Measurements from ENCODE around the gene SYT8.

Gene SYT8

DNA sequence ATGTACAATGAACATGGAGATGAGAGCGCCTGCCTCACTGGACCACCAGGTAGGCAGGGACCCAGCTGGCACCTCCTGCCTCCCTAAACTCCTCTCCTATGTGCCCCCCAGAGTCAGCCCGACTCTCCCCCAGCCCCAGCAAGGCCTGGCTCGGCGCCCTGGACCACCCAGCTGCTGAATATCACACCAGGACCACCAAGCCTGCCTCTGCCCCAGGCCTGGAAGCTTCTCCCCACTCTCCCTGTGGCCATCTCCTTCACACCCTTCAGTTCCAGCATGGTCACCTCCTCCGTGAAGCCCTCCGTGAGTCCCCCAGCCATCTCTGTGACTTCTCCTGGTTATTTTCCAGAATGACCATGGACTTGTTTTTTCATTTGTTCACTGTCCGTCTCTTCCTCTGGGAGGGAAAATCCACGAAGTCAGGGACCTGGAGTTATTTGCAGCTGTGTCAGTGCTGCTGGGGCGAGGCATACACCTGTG is 11.7 kb downstream of the SYT8 start:
- no peak for DNase-seq

GRCh38 chr11:1847006-1847735 is 12.4 kb downstream of the SYT8 start:
- DNase-seq: no peak

DNA sequence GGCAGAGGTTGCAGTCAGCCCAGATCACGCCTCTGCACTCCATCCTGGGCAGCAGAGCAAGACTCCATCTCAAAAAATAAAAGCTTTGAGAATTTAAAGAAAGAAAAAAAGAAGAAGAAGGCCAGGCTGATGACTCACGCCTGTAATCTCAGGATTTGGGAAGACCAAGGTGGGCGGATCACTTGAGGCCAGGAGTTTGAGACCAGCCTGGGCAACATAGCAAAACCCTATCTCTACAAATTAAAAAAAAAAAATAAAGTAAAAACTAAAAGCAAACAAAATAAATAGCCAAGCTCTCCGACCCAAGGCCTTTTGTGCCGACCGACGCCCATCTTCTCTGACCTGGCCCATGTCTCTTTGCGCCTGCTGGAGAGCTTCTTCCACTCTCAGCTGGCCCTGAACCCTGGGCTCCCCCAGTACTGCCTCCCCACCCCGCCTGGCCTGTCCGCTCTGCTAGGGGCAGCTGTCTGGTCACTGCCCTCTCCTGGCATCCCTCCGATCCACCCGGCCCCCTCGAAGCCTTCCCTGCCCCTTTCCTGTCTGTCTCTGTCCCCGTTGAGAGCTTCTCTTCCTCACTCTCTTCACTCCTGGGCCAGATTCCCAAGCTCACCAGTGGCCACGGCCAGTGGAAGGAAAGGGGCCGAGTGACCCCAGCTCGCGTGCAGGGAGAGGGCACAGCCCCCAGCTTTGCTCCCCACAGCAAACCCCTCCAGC is 13.3 kb downstream of the SYT8 start:
- no peak for DNase-seq

DNA sequence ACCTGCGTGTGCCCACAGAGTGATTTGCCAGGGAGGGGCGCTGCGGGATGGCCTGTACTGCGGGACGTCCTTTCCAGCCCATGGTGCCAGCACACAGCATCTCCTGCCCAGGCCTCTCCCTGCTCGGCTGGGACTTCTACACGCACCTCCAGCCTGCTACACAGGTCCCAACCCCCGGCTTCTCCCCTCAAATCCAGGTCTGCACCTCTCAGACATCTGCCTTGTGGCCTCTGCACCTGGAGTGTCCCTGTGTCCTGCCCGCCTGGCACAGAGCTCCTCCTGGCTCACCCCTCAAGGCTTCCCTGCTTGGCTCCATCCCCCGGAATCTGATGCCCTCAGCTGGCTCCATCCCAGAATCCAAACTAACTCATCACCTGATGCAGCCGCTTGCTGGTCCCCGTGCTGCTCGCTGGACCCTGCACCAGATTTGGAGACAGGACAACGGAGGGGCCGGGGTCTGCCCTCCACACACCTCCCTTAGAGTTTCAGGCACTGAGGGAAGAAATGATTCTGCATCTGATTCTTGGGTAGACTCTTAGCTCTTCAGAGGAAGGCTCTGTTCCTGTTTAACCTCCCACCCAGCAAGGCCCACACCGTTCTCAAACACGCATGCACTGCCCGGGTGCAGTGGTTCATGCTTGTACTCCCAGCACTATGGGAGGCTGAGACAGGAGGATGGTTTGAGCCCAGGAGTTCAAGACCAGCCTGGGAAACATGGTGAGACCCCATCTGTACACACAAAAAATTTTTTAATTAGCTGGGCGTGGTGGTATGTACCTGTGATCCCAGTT is 14.0 kb downstream of the SYT8 start:
- no peak for DNase-seq

GRCh38 chr11:1851468-1852180 is 16.8 kb downstream of the SYT8 start:
- no peak for DNase-seq

GRCh38 chr11:1852271-1852876 is 17.6 kb downstream of the SYT8 start:
- DNase-seq: no peak

- DNase-seq: no peak
Observed at GRCh38 chr11:1852877-1853276, 18.1 kb downstream of the SYT8 start, which contains the start of gene LSP1. LSP1 (plus strand) TSS chr11:1853084; CDS start chr11:1853145, 61 bp downstream.

DNA sequence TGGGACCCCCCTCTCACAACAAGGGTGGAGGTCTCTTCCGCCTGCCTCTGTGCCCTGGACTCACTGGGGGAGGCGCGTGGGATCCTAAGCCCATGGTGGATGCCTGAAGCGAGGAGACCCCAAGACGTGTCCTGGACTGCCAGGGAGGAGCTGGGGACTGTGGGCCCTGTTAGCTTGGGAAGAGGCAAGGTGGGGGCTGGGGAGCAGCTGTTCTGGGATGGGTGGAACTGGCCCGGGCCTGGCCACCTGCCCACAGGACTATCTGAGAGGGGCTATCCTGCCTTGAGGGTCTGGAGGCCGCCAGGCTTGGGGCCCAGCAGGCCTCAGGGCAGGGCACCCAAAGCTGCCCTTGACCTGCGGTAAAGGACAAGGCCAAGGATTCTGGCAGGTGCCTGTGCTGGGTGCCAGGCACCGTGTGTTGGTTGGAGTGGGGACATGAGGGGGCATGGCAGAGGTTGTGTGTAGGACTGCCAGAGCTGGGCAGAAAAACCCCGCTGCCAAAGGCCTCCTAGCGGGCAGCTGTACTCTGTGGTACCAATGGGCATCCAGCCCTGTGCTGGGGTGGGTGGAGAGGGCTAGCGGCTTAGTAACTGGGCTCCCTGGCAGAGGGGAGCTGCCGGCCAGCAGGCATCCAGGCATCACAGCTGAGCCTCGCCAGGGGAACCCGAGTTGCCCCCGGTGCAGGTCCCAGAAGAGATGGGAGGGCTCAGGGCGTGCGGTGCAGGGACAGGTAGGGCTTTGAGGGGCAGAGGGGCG is 18.8 kb downstream of the SYT8 start:
- DNase-seq: no peak

DNA sequence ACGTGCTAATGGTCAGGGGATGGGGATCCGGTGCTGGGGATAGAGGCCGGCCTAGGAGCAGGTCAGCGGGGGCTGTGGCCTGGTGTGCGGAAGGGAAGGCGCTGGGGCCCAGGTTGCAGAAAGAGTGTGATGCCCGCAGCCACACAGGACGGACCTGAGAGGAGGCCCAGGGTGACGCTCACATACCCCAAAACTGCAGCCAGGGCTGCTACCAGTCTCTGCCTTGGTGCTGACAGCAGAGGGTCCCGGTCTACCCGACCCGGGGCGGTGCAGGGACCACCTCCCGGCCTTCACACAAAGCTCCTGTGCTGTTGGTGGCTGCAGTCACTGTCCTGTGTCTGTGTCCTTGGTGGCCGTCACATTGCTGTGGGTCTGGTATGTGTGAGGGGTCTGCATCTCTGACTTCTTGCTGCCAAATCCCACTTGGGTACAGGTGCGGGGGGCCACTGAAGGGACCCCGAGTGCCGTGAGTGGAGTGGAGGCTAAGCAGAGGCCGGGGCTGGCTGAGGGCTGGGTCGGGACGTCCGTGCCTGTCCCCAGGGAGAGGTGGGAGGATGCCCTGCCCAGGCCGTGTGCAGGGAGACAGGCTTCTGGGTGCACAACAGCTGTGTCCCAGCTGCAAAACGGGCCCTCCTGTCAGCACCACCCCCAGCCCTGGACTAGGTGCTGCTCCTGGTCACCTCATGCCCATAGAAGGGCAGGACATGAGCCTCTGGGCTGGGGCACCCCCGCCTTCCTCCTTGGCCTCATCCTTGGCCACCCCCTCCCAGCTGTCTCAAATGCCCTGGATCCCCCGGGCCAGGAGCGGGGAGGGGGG is 19.6 kb downstream of the SYT8 start:
- DNase-seq: no peak

DNA sequence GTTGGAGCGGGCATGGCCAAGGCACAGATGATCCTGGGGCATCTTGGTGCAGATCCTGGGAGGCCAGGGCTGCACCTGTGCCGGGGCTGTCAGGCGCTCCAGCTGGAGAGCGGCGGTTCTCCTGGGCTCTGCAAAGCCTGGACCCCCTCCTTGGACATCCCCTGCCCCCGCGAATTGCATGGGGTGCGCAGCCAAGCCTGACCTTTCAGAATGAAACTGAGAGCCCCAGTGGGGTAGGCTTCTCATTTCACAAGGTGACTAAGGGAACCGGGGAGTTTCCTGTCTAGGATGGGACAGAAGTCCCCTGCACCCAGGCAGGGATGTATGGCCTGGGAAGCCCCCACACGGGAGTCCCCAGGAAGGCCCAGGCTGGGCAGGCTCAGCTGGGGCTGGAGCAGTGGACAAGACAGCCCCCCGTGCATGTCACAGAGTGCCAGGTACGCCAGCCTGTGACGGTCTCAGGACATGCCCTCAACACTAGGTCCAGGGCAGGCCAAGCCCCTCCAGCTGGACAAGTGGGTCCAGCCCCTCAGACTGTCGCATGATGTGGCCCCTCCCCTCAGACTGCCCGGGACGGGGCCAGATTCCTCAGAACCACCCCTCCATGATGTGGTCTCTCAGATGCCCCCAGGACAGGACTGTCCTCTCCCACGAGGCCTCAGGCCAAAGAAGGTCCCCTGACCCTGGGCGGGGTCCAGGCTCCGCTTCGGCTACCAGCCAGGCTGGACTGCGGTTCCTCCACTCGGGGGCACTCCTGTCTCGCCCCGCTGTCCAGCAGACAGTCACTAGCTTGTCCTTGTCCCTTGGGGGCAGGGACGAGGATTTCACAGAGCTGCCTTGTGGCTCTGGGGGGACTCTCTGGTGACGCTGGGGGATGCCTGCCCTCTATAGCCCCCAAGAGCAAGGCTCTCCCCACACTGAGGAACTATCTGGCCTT is 20.4 kb downstream of the SYT8 start:
- DNase-seq: no peak

DNA sequence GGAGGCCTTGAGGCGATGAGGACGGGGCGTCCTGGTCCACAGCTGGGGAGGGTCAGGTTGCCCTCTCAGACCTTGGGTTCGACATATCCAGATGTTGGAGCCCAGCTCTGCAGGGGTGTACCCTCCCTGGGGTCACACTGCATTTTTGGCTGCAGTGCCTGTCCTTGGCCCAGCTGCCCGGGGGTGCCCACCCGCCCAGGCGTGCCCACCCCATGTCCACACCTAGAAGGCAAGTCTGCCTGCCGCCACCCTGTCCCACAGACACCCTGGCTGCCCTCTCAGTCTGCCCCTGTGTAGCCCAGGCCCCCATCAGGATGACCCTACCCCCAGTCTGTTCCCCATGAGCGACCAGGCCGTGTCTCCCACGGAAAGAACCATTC is 21.1 kb downstream of the SYT8 start:
- DNase-seq: no peak

DNA sequence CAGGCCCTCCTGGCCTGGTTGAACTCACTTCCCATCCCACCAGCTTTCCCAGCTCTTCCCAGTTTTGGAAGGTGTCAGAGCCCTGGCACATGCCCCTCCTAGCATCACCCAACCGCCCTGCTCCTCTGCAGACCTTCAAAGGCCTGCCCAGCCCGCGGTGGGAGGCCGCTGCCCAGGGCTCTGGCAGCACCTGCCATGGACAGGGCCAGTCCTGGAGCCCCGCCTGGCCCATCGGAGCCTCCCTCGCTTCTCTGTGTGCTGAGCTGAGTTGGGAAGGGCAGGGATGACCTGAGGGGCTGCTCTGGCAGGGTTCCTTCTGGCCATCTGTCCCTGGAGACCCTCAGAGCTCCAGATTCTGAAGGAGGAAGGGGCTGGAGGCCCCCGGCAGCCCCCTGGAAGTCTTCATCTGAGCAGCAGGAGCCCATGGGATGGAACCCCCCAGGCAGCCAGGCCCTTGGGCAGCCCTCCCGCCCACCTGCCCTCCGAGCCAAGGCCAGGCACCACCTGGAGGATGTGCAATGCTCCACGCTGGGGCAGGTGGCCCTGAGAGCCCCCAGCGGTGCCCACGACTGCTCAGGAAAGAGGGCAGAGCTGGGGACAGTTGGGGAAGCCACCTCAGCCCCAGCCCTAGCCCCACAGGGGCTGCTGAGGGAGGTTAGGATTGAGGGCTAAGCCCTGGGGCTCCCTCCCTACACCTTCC is 21.7 kb downstream of the SYT8 start:
- no peak for DNase-seq

DNA sequence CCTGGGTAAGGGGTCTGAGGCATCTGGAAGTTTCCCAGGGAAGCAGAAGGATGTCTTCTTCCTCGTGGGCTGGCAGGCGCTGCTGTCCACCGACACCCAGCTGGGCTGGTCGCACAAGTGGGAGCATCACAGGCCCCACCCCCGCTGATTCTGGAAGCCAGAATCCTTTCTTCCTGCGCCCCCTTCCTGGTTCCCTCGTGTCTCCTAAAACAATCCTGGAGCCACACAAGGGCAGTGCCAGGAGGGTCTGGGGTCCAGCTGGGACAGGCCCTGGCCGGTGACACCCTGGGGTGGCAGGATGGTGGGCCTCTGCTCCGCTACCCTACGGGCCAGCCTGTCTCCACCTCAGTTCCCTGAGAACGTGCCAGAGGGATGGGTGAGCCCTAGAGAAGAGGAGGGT is 22.3 kb downstream of the SYT8 start:
- no peak for DNase-seq

GRCh38 chr11:1858154-1858553 is 23.4 kb downstream of the SYT8 start:
- no peak for DNase-seq

GRCh38 chr11:1858576-1858975 is 23.8 kb downstream of the SYT8 start:
- no peak for DNase-seq

DNA sequence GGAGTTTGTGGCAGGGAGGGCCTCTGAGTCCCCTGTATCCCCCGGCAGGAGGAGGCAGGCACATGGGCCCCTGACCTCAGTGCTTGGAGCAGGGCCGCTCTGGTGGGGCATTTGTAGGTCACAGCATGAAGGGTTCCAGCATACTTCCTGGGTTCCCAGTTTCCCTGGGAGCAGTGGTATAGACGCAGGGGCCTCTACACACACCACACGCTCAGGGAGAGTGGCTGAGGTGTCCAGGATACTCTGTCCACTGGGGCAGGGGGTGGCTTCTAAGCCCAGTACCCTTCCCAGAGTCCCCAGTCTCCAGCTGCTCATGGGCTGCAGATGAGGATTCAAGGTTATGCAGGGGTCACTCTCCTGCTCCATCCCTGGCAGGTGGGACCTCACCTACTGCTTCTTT is 24.2 kb downstream of the SYT8 start:
- DNase-seq: no peak

GRCh38 chr11:1860108-1860507 is 25.3 kb downstream of the SYT8 start:
- DNase-seq: no peak

- DNase-seq: no peak
Observed at GRCh38 chr11:1861435-1862411, 26.9 kb downstream of the SYT8 start.

Measured in retina (tissue), 1 donor.